ACHN (cell line): ENCODE measurements around the gene POFUT1.

Experiments used
- DNase-seq: peaks from one replicate; pipeline ENCODE4 v3.0.0-alpha.2; 2015
- in situ Hi-C: cut with HindIII; loops from 2 replicates; pipeline ENCODE4 v1.10.0; 2017; ENCODE audit warnings: low sequenced_read_pairs, low pct_ligation_motif_present, low pct_unique_long_range_greater_than_20kb

The POFUT1 gene

GRCh38 chr20:32227744-32228688, 20.3 kb downstream of the POFUT1 start:
- in situ Hi-C loops, result no loop called here
- no peak for DNase-seq

GRCh38 chr20:32229251-32229747, 21.6 kb downstream of the POFUT1 start:
- in situ Hi-C loops, result no loop called here
- DNase-seq, result no peak

- no peak for DNase-seq
- in situ Hi-C loops, result no loop called here
Measured at GRCh38 chr20:32230707-32231106, 23.0 kb downstream of the POFUT1 start.

DNA sequence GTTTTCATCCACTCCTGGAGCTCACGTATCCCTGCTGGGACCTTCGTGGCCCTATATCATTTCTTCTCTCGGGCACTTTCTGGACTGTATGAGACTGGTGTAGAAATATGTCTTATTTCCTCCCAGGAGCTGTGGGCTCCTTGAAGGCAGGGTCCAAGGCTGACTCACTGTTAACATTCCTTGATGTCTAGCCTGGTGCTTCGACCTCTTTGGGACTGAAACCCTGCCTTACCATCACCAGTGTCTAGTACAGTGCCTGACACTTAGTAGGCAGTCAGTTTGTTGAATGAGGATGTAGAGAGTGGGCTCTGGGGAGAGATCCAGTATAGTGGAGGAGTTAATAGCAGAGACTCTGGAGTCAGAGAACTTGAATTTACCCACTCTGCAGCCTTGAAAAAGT, 23.6 kb downstream of the POFUT1 start:
- in situ Hi-C loops, result no loop called here
- no peak for DNase-seq

- in situ Hi-C loops, result no loop called here
- DNase-seq, result no peak
Measured at GRCh38 chr20:32231847-32232246, 24.2 kb downstream of the POFUT1 start.

DNA sequence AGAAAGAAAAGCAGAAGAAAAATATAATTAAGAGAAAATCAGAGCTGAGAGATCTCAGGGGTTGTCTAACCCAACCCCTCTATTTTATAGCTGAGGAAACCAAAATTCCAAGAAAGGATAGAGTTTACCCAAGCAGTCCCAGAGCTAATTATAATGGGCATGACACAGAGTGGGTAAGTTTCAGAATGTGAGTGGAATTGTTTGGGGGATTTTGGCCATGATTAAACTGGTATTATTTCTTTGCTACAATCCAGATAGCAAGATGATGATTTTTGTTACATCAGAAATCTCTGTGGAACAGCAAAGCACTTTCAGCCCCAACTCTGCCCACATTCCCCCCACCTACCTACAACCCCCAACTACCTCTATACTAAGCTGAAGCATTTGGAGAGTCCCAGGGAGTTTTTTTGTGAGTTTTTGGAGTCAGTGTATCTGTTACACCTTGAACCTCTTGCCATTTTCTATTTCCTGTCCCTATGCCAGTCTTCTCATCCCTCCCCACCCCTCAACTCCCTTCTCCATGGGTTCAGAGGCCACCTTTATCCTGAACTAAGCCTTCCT, 24.7 kb downstream of the POFUT1 start:
- in situ Hi-C loops, result no loop called here

GRCh38 chr20:32233286-32233685, 25.6 kb downstream of the POFUT1 start:
- DNase-seq, result no peak
- in situ Hi-C loops, result no loop called here

More for the DNA sequence above, 24.7 kb downstream of the POFUT1 start:
- DNase-seq, result no peak

DNA sequence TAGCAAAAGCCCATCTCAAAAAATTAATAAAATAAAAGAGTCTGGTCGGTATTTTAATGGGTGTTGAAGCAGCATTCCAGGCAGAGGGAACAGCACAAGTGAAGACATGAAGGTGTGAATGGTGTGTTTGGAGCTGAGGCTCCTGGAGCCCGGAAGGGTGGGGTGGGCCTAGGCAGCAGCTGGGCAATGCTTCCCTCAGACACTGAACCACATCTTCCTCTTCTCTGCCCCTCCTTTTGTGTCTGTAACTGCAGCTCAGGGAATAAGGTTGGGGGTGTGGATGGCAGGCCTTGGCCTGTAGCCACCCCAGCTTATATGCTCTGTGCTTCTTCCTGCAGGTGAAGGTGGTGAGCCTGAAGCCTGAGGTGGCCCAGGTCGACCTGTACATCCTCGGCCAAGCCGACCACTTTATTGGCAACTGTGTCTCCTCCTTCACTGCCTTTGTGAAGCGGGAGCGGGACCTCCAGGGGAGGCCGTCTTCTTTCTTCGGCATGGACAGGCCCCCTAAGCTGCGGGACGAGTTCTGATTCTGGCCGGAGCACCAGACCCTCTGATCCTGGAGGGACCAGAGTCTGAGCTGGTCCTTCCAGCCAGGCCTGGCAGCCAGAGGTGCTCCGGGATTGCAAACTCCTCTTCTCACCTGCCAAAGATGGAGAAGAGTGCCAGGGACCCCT, 26.6 kb downstream of the POFUT1 start:
- in situ Hi-C loops, result no loop called here
- DNase-seq, result no peak

GRCh38 chr20:32235331-32236047, 27.8 kb downstream of the POFUT1 start:
- no peak for DNase-seq
- in situ Hi-C loops, result no loop called here

DNA sequence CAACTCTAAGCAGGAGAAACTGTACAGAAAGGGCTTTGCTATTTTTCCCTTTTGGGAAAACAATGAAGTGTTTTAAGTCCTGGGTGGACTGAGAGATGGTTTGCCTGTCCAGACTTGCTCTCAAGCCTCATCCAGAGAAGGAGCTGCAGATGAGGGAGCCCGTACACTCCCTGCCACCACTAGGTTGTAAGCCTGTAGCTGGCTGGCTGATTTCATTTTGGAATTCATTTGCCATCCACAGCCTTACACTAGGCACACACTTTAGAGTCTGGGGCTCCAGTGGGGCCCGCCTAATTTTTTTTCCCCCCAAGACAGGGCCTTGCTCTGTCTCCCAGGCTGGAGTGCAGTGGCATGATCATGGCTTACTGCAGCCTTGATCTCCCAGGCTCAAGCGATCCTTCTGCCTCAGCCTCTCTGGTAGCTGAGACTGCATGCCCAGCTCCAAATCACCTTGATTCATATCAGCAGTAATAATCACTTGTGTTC, 28.4 kb downstream of the POFUT1 start:
- no peak for DNase-seq
- in situ Hi-C loops, result no loop called here

DNA sequence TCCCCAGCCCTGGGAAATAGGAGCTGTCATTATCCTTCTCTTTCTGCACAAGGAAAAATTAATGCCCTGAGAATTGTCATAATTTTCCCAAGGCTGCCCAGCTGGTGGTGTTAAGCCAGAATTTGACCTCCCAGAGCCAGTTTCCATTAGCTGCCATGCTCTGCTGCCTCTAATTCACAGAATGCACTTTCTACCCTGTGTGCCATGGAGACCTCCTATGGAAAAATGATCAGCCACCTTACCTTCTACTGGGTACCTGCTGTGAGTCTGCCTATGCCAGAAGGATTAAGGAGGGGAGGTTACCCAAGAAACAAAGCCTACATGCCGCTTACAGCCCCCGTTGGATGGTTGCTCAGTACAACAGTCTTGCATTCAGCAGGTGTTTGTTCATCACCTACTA, 29.1 kb downstream of the POFUT1 start:
- in situ Hi-C loops, result no loop called here
- no peak for DNase-seq

GRCh38 chr20:32237419-32237818, 29.7 kb downstream of the POFUT1 start:
- no peak for DNase-seq
- in situ Hi-C loops, result no loop called here

GRCh38 chr20:32238483-32239425, 31.1 kb downstream of the POFUT1 start:
- in situ Hi-C loops, result no loop called here
- DNase-seq, result no peak

GRCh38 chr20:32240205-32240604, 32.5 kb downstream of the POFUT1 start:
- DNase-seq, result no peak
- in situ Hi-C loops, result no loop called here

DNA sequence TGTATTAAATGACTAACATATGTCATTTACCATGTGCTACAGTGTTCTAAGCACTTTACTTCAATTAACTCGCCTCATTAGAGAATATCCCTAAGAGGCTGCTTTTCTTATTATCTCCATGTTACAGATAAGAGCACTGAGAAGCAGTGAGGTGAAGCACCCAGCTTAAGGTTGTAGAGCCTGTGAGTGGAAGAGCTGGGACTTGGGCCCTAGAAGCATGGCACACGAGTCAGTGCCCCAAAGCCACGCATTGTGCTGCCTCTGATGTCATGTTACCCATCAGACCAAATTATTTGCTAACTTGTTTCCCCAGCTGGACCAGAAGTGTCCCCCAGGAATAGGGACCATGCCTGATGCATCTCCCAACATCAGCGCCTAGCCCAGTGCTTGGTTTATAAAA, 34.1 kb downstream of the POFUT1 start:
- DNase-seq, result no peak
- in situ Hi-C loops, result no loop called here

- DNase-seq, result no peak
- in situ Hi-C loops, result no loop called here
Measured at GRCh38 chr20:32244150-32244823, 36.6 kb downstream of the POFUT1 start.

- no peak for DNase-seq
- in situ Hi-C loops, result no loop called here
Measured at GRCh38 chr20:32244959-32245358, 37.3 kb downstream of the POFUT1 start.
